Liver (tissue), 3 donors: ENCODE results near the gene BEAN1.

Source experiments
- ATF3 ChIP-seq: IDR thresholded peaks from 2 replicates; pipeline ENCODE4 v1.6.1; 2016; ENCODE audit warnings: antibody characterized with exemption
- JUND ChIP-seq, 2 donors: IDR thresholded peaks; 2 replicates each; pipeline ENCODE4 v1.6.1; 2016; ENCODE audit warnings: antibody characterized with exemption in 2 of 2
- SP1 ChIP-seq: IDR thresholded peaks from 2 replicates; pipeline ENCODE4 v1.6.1; 2018; ENCODE audit warnings: antibody characterized with exemption, mild to moderate bottlenecking
- TF ChIP-seq, protein P1 (sequence below): fragments of 150-350 bp; IDR thresholded peaks from 2 replicates; pipeline ENCODE4 v1.5.1; 2017; ENCODE audit warnings: improper control_type of control experiment, low read depth, low read length; ENCODE audit not compliant: missing input control
- TF ChIP-seq, protein P2 (sequence below): IDR thresholded peaks from 2 replicates; pipeline ENCODE4 v1.6.1; 2016; ENCODE audit warnings: antibody characterized with exemption
- TF ChIP-seq, protein P3 (sequence below): IDR thresholded peaks from 2 replicates; pipeline ENCODE4 v1.6.1; 2016; ENCODE audit warnings: antibody characterized with exemption, mild to moderate bottlenecking
- donor health status: healthy.
- donor health status: healthy.

DNA sequence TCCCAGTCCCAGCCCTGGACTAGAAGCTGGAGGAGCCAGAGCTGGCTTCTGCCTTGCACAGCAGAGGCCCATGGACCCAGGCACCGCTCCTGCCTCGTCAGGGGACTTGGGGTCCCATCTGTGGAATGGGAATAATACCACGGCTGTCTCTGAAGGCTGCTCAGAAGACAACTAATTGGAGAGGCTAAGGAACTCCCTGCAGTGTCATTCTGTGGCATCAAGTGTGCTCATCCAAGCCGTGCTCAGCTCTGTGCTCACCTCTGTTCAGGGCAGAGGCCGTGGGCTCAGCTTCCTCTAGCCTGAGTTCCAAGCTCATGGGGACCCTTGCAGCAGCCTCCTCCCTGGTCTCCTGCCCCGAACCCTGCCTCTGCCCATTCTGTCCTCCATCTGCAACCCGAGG, 31.8 kb downstream of the BEAN1 start:
- TF ChIP-seq ATF3 (no peak), SP1 (no peak), JUND (IDR thresholded peaks at IDR 0.05) (no peak)
- TF ChIP-seq, protein P1, sequence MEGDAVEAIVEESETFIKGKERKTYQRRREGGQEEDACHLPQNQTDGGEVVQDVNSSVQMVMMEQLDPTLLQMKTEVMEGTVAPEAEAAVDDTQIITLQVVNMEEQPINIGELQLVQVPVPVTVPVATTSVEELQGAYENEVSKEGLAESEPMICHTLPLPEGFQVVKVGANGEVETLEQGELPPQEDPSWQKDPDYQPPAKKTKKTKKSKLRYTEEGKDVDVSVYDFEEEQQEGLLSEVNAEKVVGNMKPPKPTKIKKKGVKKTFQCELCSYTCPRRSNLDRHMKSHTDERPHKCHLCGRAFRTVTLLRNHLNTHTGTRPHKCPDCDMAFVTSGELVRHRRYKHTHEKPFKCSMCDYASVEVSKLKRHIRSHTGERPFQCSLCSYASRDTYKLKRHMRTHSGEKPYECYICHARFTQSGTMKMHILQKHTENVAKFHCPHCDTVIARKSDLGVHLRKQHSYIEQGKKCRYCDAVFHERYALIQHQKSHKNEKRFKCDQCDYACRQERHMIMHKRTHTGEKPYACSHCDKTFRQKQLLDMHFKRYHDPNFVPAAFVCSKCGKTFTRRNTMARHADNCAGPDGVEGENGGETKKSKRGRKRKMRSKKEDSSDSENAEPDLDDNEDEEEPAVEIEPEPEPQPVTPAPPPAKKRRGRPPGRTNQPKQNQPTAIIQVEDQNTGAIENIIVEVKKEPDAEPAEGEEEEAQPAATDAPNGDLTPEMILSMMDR = no peak
- TF ChIP-seq, protein P2, sequence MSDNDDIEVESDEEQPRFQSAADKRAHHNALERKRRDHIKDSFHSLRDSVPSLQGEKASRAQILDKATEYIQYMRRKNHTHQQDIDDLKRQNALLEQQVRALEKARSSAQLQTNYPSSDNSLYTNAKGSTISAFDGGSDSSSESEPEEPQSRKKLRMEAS = no peak
- TF ChIP-seq, protein P3, sequence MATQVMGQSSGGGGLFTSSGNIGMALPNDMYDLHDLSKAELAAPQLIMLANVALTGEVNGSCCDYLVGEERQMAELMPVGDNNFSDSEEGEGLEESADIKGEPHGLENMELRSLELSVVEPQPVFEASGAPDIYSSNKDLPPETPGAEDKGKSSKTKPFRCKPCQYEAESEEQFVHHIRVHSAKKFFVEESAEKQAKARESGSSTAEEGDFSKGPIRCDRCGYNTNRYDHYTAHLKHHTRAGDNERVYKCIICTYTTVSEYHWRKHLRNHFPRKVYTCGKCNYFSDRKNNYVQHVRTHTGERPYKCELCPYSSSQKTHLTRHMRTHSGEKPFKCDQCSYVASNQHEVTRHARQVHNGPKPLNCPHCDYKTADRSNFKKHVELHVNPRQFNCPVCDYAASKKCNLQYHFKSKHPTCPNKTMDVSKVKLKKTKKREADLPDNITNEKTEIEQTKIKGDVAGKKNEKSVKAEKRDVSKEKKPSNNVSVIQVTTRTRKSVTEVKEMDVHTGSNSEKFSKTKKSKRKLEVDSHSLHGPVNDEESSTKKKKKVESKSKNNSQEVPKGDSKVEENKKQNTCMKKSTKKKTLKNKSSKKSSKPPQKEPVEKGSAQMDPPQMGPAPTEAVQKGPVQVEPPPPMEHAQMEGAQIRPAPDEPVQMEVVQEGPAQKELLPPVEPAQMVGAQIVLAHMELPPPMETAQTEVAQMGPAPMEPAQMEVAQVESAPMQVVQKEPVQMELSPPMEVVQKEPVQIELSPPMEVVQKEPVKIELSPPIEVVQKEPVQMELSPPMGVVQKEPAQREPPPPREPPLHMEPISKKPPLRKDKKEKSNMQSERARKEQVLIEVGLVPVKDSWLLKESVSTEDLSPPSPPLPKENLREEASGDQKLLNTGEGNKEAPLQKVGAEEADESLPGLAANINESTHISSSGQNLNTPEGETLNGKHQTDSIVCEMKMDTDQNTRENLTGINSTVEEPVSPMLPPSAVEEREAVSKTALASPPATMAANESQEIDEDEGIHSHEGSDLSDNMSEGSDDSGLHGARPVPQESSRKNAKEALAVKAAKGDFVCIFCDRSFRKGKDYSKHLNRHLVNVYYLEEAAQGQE = no peak
